ENCODE results near the gene GPBAR1. TPM values are rescaled to one million over a fixed set of nuclear protein-coding genes. Genes with fewer than 3 reads are reported as not detected.

The GPBAR1 gene
- total and polyA plus RNA-seq, 11 donors = 0.52 to 4.7 (median 1.2) TPM

- Histone ChIP-seq H3K36me3 (peaks cover 0 to 45% (median 12%) of the 10 kb centered on the region in 9 donors), H3K4me1 (peaks cover 27 to 96% (median 90%) of the 10 kb centered on the region in 12 donors), H3K27ac (peak overlapping the region; percentile 89 to 100 (median 96)), H3K27me3 (no peaks in the 10 kb centered on the region), H3K4me3 (peak overlapping the region; percentile 28 to 70 (median 53)), H3K9me3 (no peaks in the 10 kb centered on the region)
- 16 to 22% (median 21%) methylated on average over 6 of the region's 6 CpGs for WGBS, 4 donors
- intact Hi-C loops (cut with DNase I) = loop anchor here in 6 of 10 donors (2.0 to 10.0 kb wide), 7 partner anchors 13 to 889 kb away; partner anchors contain the start of genes AAMP (in 2 of the 6), CTDSP1 (in 2 of the 6), PNKD (in 2 of the 6) and CNOT9 (in 1 of the 6)
- peak; percentile 44 to 60 (median 48) for ATAC-seq
- DNase-seq = peak; percentile 73 to 88 (median 75)
- TF ChIP-seq POLR2A (IDR thresholded peaks at IDR 0.05) (no peak), CTCF (IDR thresholded peaks at IDR 0.05) (no peak)
Observed at GRCh38 chr2:218285604-218286003, 24.8 kb downstream of the GPBAR1 start.

DNA sequence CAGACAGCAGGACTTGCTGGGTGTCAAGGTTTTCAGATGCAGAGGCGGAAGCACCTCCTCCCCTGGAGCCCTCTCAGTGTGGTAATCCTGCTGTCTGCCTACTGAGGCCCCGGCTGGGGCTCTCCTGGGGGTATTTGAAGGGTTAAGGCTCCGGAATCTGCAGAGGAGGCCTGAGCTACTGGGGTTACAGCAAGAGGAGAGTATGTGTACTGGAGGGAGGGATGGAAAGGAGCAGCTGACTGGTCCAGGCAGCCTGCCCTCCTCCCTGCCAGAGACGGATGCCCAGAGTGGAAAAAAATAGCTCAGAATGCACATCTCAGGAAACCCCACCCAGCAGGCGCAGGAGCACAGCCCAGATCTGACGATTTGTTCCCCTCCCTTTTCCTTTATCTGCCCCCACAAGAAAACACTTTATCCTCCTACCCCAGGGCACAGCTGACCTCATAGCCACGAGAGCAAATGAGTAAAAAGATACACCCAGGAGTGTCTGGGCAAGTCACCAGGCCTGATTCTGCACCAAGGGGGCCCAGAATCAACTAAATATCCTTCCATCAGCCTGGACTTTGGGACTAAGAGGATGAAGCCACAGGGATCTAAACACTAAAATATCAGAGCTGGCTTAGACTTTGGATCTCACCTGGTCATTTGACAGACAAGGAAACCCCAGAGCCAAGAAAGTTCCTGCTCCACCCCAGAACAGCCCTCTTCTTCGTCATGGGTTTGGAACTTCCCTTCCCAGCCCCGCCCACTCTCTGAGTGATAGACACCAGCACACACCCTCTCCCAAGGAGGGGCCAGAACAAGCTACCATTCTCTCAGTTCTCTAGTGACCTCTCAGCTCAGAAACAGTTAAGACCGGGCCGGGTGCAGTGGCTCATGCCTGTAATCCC lies 26.0 kb downstream of the GPBAR1 start:
- intact Hi-C loops (cut with DNase I) = loop anchor here in 6 of 10 donors (1.0 to 10.0 kb wide), 8 partner anchors 14 to 888 kb away; partner anchors contain the start of genes AAMP (in 3 of the 6), PNKD (in 3 of the 6), CTDSP1 (in 2 of the 6) and CNOT9 (in 1 of the 6)
- peak; percentile 88 to 96 (median 95) for DNase-seq
- Histone ChIP-seq H3K27ac (peak overlapping the region; percentile 89 to 100 (median 96)), H3K36me3 (peaks cover 0 to 33% (median under 1%) of the 10 kb centered on the region in 9 donors), H3K4me3 (peak overlapping the region; percentile 28 to 70 (median 53)), H3K4me1 (peaks cover 27 to 99% (median 92%) of the 10 kb centered on the region in 12 donors), H3K27me3 (no peaks in the 10 kb centered on the region), H3K9me3 (no peaks in the 10 kb centered on the region)
- peak; percentile 83 to 89 (median 85) for ATAC-seq
- 0 to 2% (median 1%) methylated on average over 10 to 11 of the region's 11 CpGs for WGBS, 4 donors
- TF ChIP-seq CTCF (IDR thresholded peaks at IDR 0.05) (no peak), POLR2A (IDR thresholded peaks at IDR 0.05) (peak in 1 of 2 donors; percentile 35)

- TF ChIP-seq CTCF (IDR thresholded peaks at IDR 0.05) (no peak), POLR2A (IDR thresholded peaks at IDR 0.05) (no peak)
- WGBS, 4 donors = 19 to 42% (median 29%) methylated on average over 6 of the region's 6 CpGs
- Histone ChIP-seq H3K36me3 (peaks cover 0 to 17% (median 0%) of the 10 kb centered on the region in 9 donors), H3K4me1 (peaks cover 15 to 93% (median 70%) of the 10 kb centered on the region in 12 donors), H3K27ac (peak overlapping the region; percentile 23 to 100 (median 96)), H3K4me3 (peak overlapping the region in 9 of 12 donors; percentile 75 to 98 (median 94)), H3K9me3 (no peaks in the 10 kb centered on the region), H3K27me3 (no peaks in the 10 kb centered on the region)
- intact Hi-C loops (cut with DNase I) = loop anchor here in 8 of 10 donors (2.0 to 10.0 kb wide), 9 partner anchors 17 to 885 kb away; partner anchors contain the start of genes CTDSP1 (in 2 of the 8), CNOT9 (in 1 of the 8), CNPPD1 (in 1 of the 8) and RETREG2 (in 1 of the 8)
- no peak for ATAC-seq
- no peak for DNase-seq
Observed at GRCh38 chr2:218289639-218290315, 29.0 kb downstream of the GPBAR1 start.

Measured in heart left ventricle (tissue), 16 donors.